Neutrophil (primary cell): ENCODE measurements around the gene TRAF2.
"Not testable (repeated sequence)": the region's sequence is repeated elsewhere in the genome, so short reads cannot be mapped to it uniquely, and the experiment has no call there.

ENCODE experiments used
- H3K27ac ChIP-seq: fragments of 200-600 bp; sonication (generic); 2 replicates; pipeline ENCODE4 v1.5.1; 2016; ENCODE audit warnings: mild to moderate bottlenecking, moderate library complexity
- H3K27me3 ChIP-seq: fragments of 200-600 bp; sonication (generic); 2 replicates; pipeline ENCODE4 v1.6.0; 2016; ENCODE audit warnings: mild to moderate bottlenecking
- H3K36me3 ChIP-seq: fragments of 200-600 bp; sonication (generic); 2 replicates; pipeline ENCODE4 v1.5.1; 2017
- H3K4me1 ChIP-seq, 2 experiments: fragments of 200-600 bp in 1 of 2; sonication (generic) in 1 of 2; 1 replicate in 1 of 2; 2 replicates in 1 of 2; pipeline versions ENCODE4 v1.5.1 to v1.6.1; 2013 to 2016; ENCODE audit warnings: low read depth in 1 of 2, low read length in 1 of 2, mild to moderate bottlenecking in 1 of 2, moderate library complexity in 1 of 2; ENCODE audit not compliant: control insufficient read depth in 1 of 2, insufficient read depth in 1 of 2
- H3K4me3 ChIP-seq, 2 experiments: fragments of 200-600 bp in 1 of 2; sonication (generic) in 1 of 2; 1 replicate in 1 of 2; 2 replicates in 1 of 2; pipeline ENCODE4 v1.5.1; 2013 to 2016; ENCODE audit warnings: low read depth in 1 of 2, low read length in 1 of 2, mild to moderate bottlenecking in 1 of 2, moderate library complexity in 1 of 2
- H3K9me3 ChIP-seq: fragments of 200-600 bp; sonication (generic); 2 replicates; pipeline ENCODE4 v1.5.1; 2016
- TF ChIP-seq, protein P1 (sequence below): fragments of 200-600 bp; sonication (generic); IDR thresholded peaks from 2 replicates; pipeline ENCODE4 v1.5.1; 2016; ENCODE audit warnings: antibody characterized with exemption

The TRAF2 gene

DNA sequence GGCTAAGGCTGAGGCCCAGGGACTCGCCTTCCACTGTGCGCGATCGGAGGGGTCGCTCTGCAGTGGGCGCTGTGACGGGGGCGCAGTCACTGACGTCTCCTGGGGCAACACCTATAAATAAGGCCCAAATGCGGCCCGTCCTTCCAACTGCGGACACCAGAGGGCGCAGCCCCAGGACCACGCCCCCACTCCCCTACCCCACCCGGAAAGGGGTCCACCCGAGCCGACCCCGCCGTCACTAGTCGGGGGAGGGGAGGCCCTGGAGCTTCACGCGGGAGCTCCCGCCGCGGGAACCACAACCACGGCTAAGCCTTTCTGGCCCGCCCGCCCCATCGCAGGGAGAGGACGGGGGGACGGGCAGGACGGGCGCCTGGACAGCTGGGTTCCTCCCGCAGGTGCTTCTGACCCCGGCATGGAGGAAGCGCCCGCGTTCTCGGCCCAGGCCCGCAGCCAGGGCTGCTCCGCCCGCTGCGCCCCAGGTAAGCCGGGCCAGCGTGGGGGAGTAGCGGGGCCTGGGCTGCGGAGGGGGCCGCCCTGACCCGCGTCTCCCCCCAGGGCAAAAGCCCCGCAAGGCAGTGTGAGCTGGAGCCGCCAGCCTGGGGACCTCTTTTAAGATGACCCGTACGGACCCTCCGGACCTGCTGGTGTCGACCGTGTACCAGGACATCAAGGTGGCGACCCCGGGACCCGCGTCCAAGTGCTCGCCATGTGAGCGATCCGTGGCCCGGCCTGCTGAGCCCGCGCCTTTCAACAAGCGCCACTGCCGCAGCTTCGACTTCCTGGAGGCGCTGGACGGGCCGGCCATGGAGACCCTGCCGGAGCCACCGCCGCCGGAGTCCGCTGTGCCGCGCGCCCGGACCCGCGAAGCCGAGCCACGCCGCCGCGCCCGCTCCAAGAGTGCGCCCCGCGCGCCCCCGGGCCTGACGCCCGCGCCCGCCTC is 42.2 kb upstream of the TRAF2 start:
- H3K27me3 ChIP-seq: peaks cover 72% of the 10 kb centered on the region
- H3K27ac ChIP-seq, H3K9me3 ChIP-seq: not testable (repeated sequence)
- H3K4me3 ChIP-seq: peak overlapping the region; percentile 8 to 70
- H3K36me3 ChIP-seq: peaks cover 25% of the 10 kb centered on the region
- peaks cover 41 to 58% of the 10 kb centered on the region in 2 experiments for H3K4me1 ChIP-seq
- TF ChIP-seq, protein P1, sequence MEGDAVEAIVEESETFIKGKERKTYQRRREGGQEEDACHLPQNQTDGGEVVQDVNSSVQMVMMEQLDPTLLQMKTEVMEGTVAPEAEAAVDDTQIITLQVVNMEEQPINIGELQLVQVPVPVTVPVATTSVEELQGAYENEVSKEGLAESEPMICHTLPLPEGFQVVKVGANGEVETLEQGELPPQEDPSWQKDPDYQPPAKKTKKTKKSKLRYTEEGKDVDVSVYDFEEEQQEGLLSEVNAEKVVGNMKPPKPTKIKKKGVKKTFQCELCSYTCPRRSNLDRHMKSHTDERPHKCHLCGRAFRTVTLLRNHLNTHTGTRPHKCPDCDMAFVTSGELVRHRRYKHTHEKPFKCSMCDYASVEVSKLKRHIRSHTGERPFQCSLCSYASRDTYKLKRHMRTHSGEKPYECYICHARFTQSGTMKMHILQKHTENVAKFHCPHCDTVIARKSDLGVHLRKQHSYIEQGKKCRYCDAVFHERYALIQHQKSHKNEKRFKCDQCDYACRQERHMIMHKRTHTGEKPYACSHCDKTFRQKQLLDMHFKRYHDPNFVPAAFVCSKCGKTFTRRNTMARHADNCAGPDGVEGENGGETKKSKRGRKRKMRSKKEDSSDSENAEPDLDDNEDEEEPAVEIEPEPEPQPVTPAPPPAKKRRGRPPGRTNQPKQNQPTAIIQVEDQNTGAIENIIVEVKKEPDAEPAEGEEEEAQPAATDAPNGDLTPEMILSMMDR: peak; percentile 71

DNA sequence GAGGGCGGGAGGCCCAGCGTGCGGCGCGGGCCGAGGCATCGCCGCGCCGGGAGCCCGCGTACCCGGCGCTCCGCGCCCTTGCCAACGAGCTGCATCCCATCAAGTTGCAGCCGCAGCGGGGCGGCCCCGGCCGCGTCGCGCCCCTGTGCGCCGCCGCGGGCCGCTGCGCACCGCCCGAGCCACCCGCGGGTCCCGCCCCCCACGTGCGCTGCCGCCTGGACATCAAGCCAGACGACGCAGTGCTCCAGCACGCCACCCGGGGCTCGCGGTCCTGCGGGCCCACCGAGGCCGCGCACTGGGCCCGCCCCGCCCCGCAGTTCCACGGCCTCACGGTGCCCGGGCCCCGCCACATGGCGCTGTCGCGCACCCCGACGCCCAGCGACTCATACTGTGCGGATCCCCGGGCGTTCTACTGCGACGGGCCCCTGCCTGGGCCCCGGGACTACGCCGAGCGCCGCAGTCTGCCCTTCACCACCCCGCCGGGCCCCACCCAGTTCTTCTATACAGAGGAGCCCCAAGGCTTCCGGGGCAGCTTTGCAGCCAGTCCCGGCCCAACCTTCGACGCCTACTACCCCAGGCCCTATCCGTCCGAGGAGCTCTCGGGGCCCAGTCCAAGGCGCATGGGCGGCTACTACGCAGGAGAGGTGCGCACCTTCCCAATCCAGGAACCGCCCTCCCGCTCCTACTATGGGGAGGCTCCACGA is 41.4 kb upstream of the TRAF2 start:
- TF ChIP-seq, protein P1: no peak
- H3K4me1 ChIP-seq: peaks cover 46 to 62% of the 10 kb centered on the region in 2 experiments
- H3K4me3 ChIP-seq: no peak overlapping the region
- H3K27ac ChIP-seq: no peak overlapping the region
- H3K36me3 ChIP-seq: peaks cover 16% of the 10 kb centered on the region
- no peaks in the 10 kb centered on the region for H3K9me3 ChIP-seq
- H3K27me3 ChIP-seq: peaks cover 74% of the 10 kb centered on the region

DNA sequence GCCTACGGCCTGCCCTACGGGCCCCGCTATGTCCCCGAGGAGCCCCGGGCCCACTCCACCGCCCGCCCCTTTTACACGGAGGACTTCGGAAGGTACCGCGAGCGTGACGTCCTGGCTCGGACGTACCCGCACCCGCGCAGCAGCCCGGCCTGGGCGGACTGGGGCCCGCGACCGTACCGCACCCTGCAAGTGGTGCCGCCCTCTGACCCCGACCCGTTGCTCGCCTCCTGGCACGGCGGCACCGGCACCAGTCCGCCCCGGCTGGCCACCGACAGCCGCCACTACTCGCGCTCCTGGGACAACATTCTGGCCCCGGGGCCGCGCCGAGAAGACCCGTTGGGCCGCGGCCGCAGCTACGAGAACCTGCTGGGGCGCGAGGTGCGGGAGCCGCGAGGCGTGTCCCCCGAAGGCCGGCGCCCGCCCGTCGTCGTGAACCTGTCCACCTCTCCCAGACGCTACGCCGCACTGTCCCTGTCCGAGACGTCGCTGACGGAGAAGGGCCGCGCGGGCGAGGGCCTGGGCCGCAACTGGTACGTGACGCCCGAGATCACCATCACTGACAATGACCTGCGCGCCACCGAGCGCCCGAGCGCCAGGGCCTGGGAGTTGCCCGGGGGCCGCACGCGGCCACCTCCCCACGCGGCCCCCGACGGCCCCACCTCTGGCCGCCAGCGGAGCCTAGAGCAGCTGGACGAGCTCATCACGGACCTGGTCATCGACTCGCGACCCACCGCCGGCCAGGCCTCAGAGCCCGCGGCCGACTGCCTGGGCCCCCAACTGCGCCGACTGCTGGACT is 40.7 kb upstream of the TRAF2 start:
- TF ChIP-seq, protein P1: no peak
- H3K4me1 ChIP-seq: peaks cover 49 to 65% of the 10 kb centered on the region in 2 experiments
- no peaks in the 10 kb centered on the region for H3K9me3 ChIP-seq
- peaks cover 74% of the 10 kb centered on the region for H3K27me3 ChIP-seq
- peaks cover 9% of the 10 kb centered on the region for H3K36me3 ChIP-seq
- H3K27ac ChIP-seq: no peak overlapping the region
- no peak overlapping the region for H3K4me3 ChIP-seq

DNA sequence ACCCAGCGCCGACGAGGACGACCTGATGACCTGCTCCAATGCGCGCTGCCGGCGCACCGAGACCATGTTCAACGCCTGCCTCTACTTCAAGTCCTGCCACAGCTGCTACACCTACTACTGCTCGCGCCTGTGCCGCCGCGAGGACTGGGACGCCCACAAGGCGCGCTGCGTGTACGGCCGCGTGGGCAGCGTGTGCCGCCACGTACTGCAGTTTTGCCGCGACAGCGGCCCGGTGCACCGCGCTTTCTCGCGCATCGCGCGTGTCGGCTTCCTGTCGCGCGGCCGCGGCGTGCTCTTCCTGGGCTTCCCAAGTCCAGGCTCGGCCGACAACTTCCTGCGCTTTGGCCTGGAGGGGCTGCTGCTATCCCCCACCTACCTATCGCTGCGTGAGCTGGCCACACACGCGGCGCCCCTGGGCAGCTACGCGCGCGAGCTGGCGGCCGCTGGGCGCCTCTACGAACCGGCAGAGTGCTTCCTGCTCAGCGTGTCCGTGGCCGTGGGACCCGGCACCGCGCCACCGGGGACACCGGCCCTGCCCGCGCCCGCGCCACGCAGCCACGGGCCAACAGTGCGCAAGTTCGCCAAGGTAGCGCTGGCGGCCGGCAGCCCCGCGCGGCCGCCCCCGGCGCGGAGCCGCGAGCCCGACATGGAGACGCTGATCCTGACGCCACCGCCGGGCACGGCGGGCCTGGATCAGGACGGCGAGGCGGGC is 39.8 kb upstream of the TRAF2 start:
- no peak overlapping the region for H3K27ac ChIP-seq
- TF ChIP-seq, protein P1: no peak
- H3K4me3 ChIP-seq: peak overlapping the region; percentile 27 to 100
- H3K9me3 ChIP-seq: no peaks in the 10 kb centered on the region
- H3K36me3 ChIP-seq: no peaks in the 10 kb centered on the region
- peaks cover 74% of the 10 kb centered on the region for H3K27me3 ChIP-seq
- H3K4me1 ChIP-seq: peaks cover 49 to 65% of the 10 kb centered on the region in 2 experiments
